Measurements from ENCODE around the gene MEGF6. TPM values are rescaled to one million over a fixed set of nuclear protein-coding genes. Genes with fewer than 3 reads are reported as not detected.

The MEGF6 gene
- total and polyA plus RNA-seq, 2 of the 8 experiments (the other 6 are each of a cell fraction or from before 2014, with no cell fraction given) = 4.1 to 14.8 TPM

DNA sequence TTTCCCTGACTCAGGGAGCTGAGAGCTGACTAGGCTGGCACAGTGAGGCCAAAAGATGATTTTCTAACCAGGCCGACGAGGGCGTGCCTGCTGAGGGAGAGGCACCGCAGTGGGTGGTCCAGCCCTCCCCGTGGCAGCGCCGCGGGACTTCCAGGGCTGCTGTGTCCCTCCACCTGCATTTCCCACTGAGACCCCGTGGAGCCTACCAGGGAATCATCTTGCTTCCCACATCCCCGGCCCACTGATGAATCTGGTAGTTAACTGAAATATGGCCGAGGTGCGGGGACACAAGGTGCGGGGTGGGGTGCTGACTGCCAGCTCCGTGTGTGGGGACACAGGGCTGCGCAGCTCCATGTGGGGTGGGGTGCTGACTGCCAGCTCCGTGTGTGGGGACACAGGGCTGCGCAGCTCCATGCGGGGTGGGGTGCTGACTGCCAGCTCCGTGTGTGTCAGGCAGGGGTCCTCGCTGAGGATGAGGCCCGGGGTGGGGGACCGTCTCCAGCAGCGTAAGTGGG, 28.1 kb upstream of the MEGF6 start:
- Histone ChIP-seq H4K8ac (ENCODE audit: extremely low read depth, insufficient read depth, low read length) (no peak overlapping the region), H2AK5ac (ENCODE audit: low read depth, low read length) (no peak overlapping the region), H3K27me3 (replicated peaks in 1 of 4; ENCODE audit: control insufficient read depth in 3 of 4, extremely low read depth in 1 of 4, insufficient read depth in 3 of 4, low read length in 3 of 4) (no peaks in the 10 kb centered on the region), H3K79me2 (ENCODE audit: control insufficient read depth in 1 of 2, insufficient read depth in 2 of 2, low read length in 2 of 2) (no peaks in the 10 kb centered on the region), H3K14ac (ENCODE audit: insufficient read length) (no peak overlapping the region), H2BK20ac (ENCODE audit: low read length) (no peak overlapping the region), H4K91ac (replicated peaks; ENCODE audit: insufficient read length, low read length) (no peak overlapping the region), H3K4me1 (replicated peaks in 1 of 4; ENCODE audit: control insufficient read depth in 3 of 4, insufficient read depth in 4 of 4, low read length in 3 of 4) (no peaks in the 10 kb centered on the region), H4K20me1 (replicated peaks in 1 of 2; ENCODE audit: control insufficient read depth in 1 of 2, insufficient read depth in 2 of 2, low read length in 2 of 2) (peaks cover 0 to 9% of the 10 kb centered on the region in 2 experiments), H3K9ac (replicated peaks in 1 of 4; ENCODE audit: extremely low read depth in 1 of 4, low read depth in 3 of 4, low read length in 3 of 4) (no peak overlapping the region), H4K5ac (ENCODE audit: insufficient read length, low read depth, low read length) (no peak overlapping the region), H2BK12ac (ENCODE audit: low read depth, low read length) (no peak overlapping the region), H3K23me2 (ENCODE audit: low read depth, low read length) (no peaks in the 10 kb centered on the region), H3K4me2 (ENCODE audit: insufficient read depth in 1 of 2, low read depth in 2 of 2, low read length in 2 of 2) (no peak overlapping the region), H3K4ac (replicated peaks; ENCODE audit: insufficient read length, low read depth, low read length) (no peak overlapping the region), H3K4me3 (ENCODE audit: extremely low read depth in 1 of 4, insufficient read depth in 2 of 4, low read depth in 3 of 4, low read length in 4 of 4) (no peak overlapping the region), H2AFZ (ENCODE audit: low read length) (no peak overlapping the region), H2BK5ac (ENCODE audit: low read depth, low read length) (no peak overlapping the region), H3K23ac (ENCODE audit: insufficient read length) (no peak overlapping the region), H3K27ac (ENCODE audit: low read depth, low read length) (no peak overlapping the region), H2BK120ac (replicated peaks; ENCODE audit: low read depth, low read length) (no peak overlapping the region), H3K79me1 (ENCODE audit: low read depth, low read length) (peaks cover 5% of the 10 kb centered on the region), H3K56ac (replicated peaks; ENCODE audit: insufficient read length, low read depth, low read length) (no peak overlapping the region), H2BK15ac (ENCODE audit: low read length) (no peak overlapping the region), H3K9me3 (ENCODE audit: insufficient read depth in 2 of 2, low read depth in 1 of 2, low read length in 1 of 2) (no peaks in the 10 kb centered on the region), H3K18ac (ENCODE audit: extremely low read depth, low read length) (no peak overlapping the region), H3K36me3 (ENCODE audit: control insufficient read depth in 2 of 4, insufficient read depth in 4 of 4, low read length in 3 of 4) (peaks cover 2 to 21% (median 9%) of the 10 kb centered on the region in 4 experiments; a peak in 6 of 8 replicates)
- TF ChIP-seq TAF7 (optimal IDR thresholded peaks at IDR 0.05; ENCODE audit: borderline replicate concordance, low read depth, low read length) = no peak
- no peak for TF ChIP-seq EZH2 (IDR thresholded peaks at IDR 0.05; ENCODE audit: low read depth, low read length, severe bottlenecking)
- no peak for TF ChIP-seq MAFK (IDR thresholded peaks at IDR 0.05; ENCODE audit: low read depth, low read length)
- no peak for TF ChIP-seq SRF (IDR thresholded peaks at IDR 0.05; ENCODE audit: low read depth, low read length)
- TF ChIP-seq SP4 (IDR thresholded peaks at IDR 0.05; ENCODE audit: low read length) = no peak
- TF ChIP-seq, protein P1, sequence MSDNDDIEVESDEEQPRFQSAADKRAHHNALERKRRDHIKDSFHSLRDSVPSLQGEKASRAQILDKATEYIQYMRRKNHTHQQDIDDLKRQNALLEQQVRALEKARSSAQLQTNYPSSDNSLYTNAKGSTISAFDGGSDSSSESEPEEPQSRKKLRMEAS (IDR thresholded peaks at IDR 0.05) = no peak
- TF ChIP-seq TEAD4 (IDR thresholded peaks at IDR 0.05; ENCODE audit: low read depth, low read length) = no peak
- no peak for TF ChIP-seq KDM1A (IDR thresholded peaks at IDR 0.05; ENCODE audit: borderline replicate concordance, low read length)
- no peak for TF ChIP-seq TBP (IDR thresholded peaks at IDR 0.05; ENCODE audit: low read depth, low read length)
- no peak for TF ChIP-seq RBBP5 (IDR thresholded peaks at IDR 0.05; ENCODE audit: borderline replicate concordance, low read depth, low read length)
- TF ChIP-seq BRCA1 (IDR thresholded peaks at IDR 0.05; ENCODE audit: low read depth, low read length) = no peak
- FAIRE-seq (no peak), DNase-seq (ENCODE audit: low read depth in 1 of 2, low spot score in 2 of 2) (no peak)
- 93% methylated on average over 23 of the region's 23 CpGs; no CpG with 5 or more reads in 1 of the 2 experiments for WGBS, 2 experiments (ENCODE audit: extremely low coverage in 1 of 2, insufficient coverage in 1 of 2, insufficient read length in 1 of 2, insufficient replicate concordance in 2 of 2, low coverage in 1 of 2, low lambda C conversion rate in 2 of 2, missing lambda C conversion rate in 1 of 2)
- ChIA-PET CTCF (ENCODE audit: partially characterized antibody) (interaction anchor here (0.6 to 1.5 kb wide), 7 partner anchors 10 to 397 kb away, joined by 3 to 6 read pairs (median 4); partner anchors contain the start of gene WRAP73), POLR2A (ENCODE audit: partially characterized antibody) (no interaction called here)

Data from H1 (cell line).